OCI-LY3 (cell line): ENCODE results near the gene CLRN2.

Experiments
- EZH2phosphoT487 ChIP-seq: fragments of 200-600 bp; shearing (Covaris generic); IDR thresholded peaks from 2 replicates; pipeline ENCODE4 v1.6.1; 2018; ENCODE audit warnings: antibody characterized with exemption, mixed run types, low read depth
- TF ChIP-seq, protein P1 (sequence below): fragments of 200-600, 300-600 bp; sonication (generic); IDR thresholded peaks from 2 replicates; pipeline ENCODE4 v1.5.1; 2014; ENCODE audit warnings: antibody characterized with exemption, low read length, low read depth

DNA sequence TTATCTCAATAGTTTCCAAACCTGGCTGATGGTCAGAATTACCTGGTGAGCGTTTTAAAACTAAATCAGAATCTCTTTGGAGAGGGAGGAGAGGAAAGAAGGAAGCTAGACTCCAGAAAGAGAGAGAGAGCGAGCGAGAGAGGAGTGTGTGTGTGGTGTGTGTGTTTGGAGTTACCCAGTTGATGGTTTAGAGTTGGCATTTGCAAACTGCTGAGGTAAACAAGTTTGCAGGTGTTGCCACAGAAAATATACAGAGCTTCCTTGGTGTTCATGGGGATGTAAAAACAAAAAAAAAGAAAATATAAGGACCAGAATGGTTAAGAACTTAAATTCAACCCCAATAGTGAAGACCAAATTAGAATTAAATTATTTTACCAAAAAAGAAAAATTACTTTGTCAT is 35.6 kb downstream of the CLRN2 start:
- TF ChIP-seq EZH2phosphoT487: no peak
- TF ChIP-seq, protein P1, sequence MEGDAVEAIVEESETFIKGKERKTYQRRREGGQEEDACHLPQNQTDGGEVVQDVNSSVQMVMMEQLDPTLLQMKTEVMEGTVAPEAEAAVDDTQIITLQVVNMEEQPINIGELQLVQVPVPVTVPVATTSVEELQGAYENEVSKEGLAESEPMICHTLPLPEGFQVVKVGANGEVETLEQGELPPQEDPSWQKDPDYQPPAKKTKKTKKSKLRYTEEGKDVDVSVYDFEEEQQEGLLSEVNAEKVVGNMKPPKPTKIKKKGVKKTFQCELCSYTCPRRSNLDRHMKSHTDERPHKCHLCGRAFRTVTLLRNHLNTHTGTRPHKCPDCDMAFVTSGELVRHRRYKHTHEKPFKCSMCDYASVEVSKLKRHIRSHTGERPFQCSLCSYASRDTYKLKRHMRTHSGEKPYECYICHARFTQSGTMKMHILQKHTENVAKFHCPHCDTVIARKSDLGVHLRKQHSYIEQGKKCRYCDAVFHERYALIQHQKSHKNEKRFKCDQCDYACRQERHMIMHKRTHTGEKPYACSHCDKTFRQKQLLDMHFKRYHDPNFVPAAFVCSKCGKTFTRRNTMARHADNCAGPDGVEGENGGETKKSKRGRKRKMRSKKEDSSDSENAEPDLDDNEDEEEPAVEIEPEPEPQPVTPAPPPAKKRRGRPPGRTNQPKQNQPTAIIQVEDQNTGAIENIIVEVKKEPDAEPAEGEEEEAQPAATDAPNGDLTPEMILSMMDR: no peak
